Retina (tissue), 1 donor: Measurements from ENCODE around the gene PSMA5.
"Not testable (repeated sequence)": the region's sequence is repeated elsewhere in the genome, so short reads cannot be mapped to it uniquely, and the experiment has no call there.

Experiments
- DNase-seq: peaks from one replicate; pipeline ENCODE4 v3.0.0-alpha.2; 2016

PSMA5 gene

DNA sequence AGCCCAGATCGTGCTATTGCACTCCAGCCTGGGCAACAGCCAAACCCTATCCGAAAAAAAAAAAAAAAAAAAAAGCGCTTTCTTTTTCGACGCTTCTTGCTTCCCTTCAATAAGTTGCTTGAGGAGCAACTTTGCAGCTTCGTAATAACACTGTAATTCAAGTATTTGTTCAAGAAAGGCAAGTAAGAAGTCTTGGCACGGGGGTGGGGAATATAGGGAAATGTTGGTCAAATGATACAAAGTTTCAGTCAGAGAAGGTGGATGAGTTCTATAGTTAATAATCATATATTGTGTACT lies 871 bp upstream of the PSMA5 start:
- DNase-seq, result no peak

DNA sequence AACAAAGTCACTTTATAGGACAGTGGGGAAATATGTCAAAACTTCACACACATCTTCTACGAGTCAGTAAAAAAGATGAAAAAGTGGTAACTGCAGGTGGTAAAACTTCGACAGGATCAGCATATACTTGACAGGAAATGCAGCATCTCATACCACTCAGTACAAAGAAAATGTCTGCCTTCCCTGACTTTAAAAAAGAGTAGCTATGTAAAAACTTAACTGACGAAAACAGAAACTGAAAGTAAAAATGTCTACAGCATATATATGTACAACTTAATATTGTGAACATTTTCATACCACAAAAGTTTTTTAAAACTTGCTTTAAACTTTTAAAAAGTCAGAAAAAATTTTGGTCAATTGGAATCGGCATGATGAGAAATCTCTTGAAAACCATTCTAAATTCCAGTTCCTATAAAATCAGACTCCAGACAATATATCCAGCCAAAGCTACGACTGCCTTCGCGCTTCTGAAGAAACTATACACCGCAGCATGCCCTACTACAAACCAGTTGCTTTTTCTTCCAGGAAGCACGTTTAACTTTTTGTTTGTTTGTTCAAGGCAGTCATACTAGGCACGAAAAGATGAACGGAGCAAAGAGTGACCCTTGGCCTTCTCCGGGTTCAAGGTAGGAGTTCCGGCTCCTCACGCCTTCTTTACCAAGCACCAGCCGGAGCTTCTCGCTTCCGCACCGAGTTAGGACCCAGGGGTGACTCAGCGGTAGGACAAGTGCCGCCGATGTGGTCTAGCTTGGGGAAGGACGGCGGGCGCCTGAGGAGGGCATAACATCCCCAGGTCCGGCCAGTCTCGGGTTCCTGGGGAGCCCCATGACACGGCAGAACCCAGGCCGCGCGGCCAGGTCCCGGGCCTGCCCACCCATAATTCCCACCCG lies 612 bp downstream of the PSMA5 start:
- DNase-seq, result no peak

DNA sequence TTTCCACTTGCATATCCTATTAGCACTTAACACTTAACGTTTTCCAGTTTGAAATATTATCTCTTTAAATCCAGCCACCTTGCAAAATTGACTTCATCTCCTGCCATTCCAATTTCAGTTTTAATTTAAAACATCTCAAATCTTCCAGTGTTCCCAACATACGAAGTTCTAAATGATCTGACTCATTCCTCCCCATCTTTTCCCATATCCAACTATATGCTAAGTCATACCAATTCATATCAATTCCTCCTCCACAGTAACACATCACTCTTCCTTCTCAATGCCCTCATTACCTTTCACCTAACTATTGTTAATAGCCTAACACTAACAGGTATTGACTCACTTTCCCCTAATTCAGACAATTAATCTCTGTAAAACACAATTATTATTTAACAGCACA lies 2.8 kb downstream of the PSMA5 start:
- DNase-seq, result no peak

GRCh38 chr1:109412551-109412950 lies 13.7 kb downstream of the PSMA5 start:
- DNase-seq, result no peak

- no peak for DNase-seq
These were observed 21.4 kb downstream of the PSMA5 start for GRCh38 chr1:109404838-109405237.

DNA sequence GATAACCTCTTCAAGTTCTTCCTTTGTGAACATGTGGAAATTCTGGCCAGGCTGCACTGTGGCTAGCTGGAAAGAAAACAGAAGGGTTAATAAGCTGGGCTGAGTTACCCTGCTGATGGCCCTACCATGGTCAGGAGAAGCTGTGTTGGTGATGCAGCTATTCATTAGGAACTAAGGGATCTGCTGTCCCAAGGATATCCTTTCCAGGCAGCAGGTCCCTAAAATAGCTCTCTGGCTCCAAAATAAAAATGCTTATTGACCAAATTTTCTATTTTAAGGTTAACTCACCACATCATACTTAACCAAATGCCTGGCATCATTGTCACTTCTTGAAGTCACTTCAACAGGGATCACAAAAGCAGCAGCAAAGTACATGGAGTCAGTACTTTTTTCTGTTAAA lies 24.2 kb downstream of the PSMA5 start:
- DNase-seq, result no peak

GRCh38 chr1:109400035-109400655 lies 26.1 kb downstream of the PSMA5 start:
- DNase-seq, result no peak

GRCh38 chr1:109399326-109399957 lies 26.8 kb downstream of the PSMA5 start:
- peak; percentile 65 for DNase-seq

DNA sequence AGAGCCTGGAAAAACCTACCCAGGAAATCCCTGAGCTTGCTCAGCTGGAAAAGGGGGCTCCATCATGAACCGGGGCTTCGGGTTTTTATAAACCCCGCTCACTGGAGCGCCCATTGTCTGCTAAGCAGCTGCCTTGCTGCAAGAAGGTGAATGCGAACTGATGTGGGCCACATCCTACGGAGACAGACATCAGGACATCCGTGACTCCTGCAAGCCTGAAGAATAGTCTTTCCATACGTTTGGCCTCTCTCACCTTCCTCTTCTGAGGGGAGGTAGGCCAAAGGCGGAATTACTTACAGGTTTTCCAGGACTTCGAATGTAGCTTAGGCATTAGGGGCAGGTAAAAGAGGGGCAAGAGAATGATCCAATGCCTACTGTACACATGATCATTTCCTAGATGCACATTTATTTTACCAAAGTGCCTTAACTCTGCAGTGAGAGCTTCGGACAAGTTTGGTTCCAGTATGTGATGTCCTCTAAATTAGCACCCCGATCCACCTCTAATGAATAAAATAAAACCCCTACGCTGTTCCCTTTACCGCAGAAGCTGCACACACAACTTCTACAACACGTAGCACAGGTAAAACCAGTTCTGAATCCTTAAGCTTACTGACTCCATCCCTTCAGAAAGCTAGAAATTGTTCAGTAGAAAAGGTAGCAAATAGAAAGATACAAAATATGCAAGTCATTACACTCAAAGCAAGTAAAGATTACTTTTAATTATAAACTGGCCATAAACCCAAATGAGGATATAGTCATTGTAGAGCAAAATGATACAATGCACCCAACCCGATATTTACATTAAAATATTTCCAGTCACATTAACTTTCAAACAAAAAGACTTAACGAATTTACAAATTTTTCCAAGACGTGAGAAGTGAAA lies 27.7 kb downstream of the PSMA5 start:
- no peak for DNase-seq

GRCh38 chr1:109397581-109398342 lies 28.5 kb downstream of the PSMA5 start, which contains the start of gene SORT1:
TSS of gene SORT1 (minus strand) at chr1:109397918. CDS start at chr1:109397892, 26 bp downstream.
- peak; percentile 93 for DNase-seq

DNA sequence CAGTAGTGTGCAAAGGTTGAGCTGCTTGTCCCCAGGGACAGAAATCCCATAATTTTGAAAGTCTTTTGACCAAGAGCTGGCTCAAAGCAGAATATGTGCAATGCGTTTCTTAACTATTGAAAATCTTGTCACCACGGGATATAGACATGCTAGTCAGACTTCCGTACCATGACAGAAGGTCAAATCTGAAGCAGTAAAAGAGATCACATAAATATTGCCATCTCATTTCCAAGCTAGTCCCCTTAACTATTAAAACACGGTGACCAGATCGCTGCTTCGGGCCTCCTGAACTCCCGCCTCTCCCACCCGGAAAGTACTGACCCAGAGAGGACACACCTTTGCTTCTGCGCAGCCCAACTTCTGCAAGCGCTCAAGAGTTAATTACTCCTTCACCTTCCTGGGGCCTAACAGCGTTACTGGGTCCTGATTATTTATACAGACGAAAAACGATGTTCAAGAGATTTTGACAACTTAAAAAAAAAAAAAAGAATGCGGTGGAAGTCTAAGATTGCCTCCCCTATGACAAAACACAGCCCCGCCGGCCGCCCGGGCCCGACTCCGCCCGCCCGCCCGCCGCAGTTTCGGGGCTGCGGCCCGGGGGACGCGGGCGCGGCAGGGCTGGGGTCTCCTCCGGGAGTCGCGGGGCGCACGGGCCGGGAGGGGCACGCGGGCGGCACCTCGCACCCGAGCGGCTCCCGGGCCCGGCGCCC lies 29.2 kb downstream of the PSMA5 start:
- DNase-seq, result peak; percentile 40

DNA sequence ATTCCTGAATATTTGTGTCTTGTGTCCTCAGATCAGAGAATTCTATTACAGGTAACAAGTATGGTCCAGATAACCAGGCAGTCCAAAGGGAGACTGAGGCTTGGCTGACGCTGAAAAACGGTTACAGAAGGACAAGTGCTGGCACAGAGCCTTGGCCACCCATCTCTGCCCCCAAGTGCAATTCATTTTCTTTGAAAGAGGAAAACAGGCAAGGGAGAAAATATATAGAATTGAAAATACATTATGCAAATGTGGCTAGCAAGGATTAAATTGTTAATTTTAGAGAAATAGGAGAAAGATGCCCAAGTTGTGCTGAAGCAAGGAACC lies 29.8 kb downstream of the PSMA5 start:
- no peak for DNase-seq

DNA sequence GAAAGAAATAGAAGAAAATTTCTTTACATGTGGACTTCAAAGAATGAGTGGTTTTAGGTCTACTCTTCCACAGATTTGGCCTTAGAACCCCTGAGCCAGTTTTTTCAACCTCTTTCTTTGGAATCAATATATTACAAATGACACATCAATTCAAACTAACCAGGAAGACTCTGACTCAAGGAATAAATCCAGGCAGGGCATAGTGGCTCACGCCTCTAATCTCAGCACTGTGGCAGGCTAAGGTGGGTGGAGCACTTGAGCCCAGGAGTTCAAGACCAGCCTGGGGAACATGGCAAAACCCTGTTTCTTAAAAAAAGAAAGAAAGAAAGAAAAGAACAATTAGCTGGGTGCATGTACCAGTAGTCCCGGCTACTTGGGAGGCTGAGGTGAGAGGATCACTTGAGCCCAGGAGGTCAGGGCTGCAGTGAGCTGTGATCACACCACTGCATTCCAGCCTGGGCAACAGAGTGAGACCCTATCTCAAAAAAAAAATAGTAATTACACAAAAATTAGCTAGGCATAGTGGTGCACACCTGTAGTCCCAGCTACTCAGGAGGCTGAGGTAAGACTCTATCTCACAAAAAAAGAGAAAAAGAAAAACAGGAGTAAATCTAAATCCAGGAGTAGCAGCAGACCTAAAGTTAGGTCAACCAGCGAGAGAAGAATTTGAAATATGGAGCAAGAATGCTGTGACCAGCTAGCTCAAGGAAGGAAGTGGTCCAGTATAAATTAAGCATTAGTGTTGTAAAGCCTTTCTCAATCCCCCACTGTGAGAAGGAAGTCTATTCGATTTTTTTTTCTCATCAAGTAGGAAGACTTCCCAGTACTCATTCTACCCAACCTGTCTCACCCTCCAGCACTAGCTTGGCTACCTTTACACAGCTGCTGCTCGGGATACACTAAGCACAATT lies 30.4 kb downstream of the PSMA5 start:
- no peak for DNase-seq

GRCh38 chr1:109395282-109395599 lies 31.0 kb downstream of the PSMA5 start:
- not testable (repeated sequence) for DNase-seq

GRCh38 chr1:109394591-109395281 lies 31.5 kb downstream of the PSMA5 start:
- DNase-seq, result no peak

DNA sequence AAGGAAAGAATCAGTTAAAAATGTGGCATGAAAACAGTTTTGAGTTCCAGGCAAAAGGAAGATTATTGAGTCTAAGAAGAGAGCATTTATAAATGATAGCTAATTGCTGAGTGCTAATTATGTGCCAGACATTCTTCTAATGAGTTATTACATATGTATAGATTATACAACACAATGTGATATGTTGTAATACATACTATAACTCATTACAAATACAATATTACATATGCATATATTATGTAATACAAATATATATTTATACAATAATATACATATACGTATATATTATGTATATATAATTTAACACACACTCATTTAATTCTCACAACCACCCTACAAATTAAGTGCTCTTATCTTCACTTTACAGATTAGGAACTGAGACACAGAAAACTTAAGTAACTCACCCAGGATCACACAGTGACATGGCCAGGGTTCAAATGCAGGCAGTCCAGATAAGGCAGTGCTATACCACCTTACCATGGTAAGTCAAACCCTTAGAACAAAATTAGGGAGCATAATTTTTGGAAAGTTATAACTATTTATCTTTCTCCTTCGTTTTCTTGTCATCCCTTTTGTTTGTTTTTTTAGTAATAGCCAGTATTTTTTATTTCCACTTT lies 32.5 kb downstream of the PSMA5 start:
- no peak for DNase-seq

- DNase-seq, result peak; percentile 52
These were observed 33.2 kb downstream of the PSMA5 start for GRCh38 chr1:109392788-109393616.

GRCh38 chr1:109392037-109392787 lies 34.0 kb downstream of the PSMA5 start:
- no peak for DNase-seq
